BE2C (cell line): ENCODE results near the gene CDC5L.

Experiments used
- DNase-seq: peaks from one replicate; pipeline ENCODE4 v3.0.0-alpha.2; 2020
- H3K27me3 ChIP-seq: fragments of 250-450 bp; sonication (Bioruptor Pico); 2 replicates; pipeline ENCODE4 v1.5.1; 2020; ENCODE audit warnings: mild to moderate bottlenecking
- H3K36me3 ChIP-seq: fragments of 250-450 bp; sonication (Bioruptor Pico); 2 replicates; pipeline ENCODE4 v1.5.1; 2020; ENCODE audit warnings: mild to moderate bottlenecking
- H3K4me1 ChIP-seq: fragments of 250-450 bp; sonication (Bioruptor Pico); 2 replicates; pipeline ENCODE4 v1.5.1; 2020
- H3K4me3 ChIP-seq: 2 replicates; pipeline ENCODE4 v1.5.1; 2011; ENCODE audit warnings: low read depth, low read length
- H3K9me3 ChIP-seq: fragments of 250-450 bp; sonication (Bioruptor Pico); 2 replicates; pipeline ENCODE4 v1.5.1; 2020
- TF ChIP-seq, protein P1 (sequence below): IDR thresholded peaks from 2 replicates; pipeline ENCODE4 v1.5.1; 2012; ENCODE audit warnings: mild to moderate bottlenecking, low read depth, low read length

The CDC5L gene

GRCh38 chr6:44367681-44368080 is 19.8 kb upstream of the CDC5L start:
- Histone ChIP-seq H3K9me3 (no peaks in the 10 kb centered on the region), H3K4me3 (no peak overlapping the region), H3K36me3 (no peaks in the 10 kb centered on the region), H3K27me3 (no peaks in the 10 kb centered on the region), H3K4me1 (no peaks in the 10 kb centered on the region)
- TF ChIP-seq, protein P1, sequence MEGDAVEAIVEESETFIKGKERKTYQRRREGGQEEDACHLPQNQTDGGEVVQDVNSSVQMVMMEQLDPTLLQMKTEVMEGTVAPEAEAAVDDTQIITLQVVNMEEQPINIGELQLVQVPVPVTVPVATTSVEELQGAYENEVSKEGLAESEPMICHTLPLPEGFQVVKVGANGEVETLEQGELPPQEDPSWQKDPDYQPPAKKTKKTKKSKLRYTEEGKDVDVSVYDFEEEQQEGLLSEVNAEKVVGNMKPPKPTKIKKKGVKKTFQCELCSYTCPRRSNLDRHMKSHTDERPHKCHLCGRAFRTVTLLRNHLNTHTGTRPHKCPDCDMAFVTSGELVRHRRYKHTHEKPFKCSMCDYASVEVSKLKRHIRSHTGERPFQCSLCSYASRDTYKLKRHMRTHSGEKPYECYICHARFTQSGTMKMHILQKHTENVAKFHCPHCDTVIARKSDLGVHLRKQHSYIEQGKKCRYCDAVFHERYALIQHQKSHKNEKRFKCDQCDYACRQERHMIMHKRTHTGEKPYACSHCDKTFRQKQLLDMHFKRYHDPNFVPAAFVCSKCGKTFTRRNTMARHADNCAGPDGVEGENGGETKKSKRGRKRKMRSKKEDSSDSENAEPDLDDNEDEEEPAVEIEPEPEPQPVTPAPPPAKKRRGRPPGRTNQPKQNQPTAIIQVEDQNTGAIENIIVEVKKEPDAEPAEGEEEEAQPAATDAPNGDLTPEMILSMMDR = no peak
- DNase-seq = no peak

DNA sequence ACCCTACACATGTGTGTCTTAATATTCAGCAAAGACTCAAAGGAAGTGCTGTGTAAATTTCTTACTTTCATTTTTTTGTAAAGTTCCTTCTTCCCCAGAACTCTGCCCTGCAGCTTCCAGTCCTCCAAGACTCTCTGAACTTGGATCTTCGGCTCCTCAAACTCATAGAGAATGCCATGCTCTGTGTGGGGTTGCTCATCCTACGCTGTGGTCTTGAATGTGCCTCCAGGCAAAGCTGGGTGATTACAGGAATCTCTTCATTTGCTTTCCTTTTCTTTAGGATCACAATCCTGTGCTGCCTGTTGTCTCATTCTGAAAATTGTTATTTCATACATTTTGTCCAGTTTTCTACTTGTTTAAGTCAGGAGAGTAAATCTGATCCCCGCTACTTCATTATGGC is 14.5 kb upstream of the CDC5L start:
- Histone ChIP-seq H3K4me3 (no peak overlapping the region), H3K9me3 (no peaks in the 10 kb centered on the region), H3K36me3 (no peaks in the 10 kb centered on the region), H3K27me3 (no peaks in the 10 kb centered on the region), H3K4me1 (no peaks in the 10 kb centered on the region)
- TF ChIP-seq, protein P1 = no peak
- DNase-seq = no peak

GRCh38 chr6:44373787-44374186 is 13.7 kb upstream of the CDC5L start:
- Histone ChIP-seq H3K36me3 (no peaks in the 10 kb centered on the region), H3K9me3 (no peaks in the 10 kb centered on the region), H3K27me3 (no peaks in the 10 kb centered on the region), H3K4me1 (no peaks in the 10 kb centered on the region), H3K4me3 (no peak overlapping the region)
- no peak for DNase-seq
- TF ChIP-seq, protein P1 = no peak

DNA sequence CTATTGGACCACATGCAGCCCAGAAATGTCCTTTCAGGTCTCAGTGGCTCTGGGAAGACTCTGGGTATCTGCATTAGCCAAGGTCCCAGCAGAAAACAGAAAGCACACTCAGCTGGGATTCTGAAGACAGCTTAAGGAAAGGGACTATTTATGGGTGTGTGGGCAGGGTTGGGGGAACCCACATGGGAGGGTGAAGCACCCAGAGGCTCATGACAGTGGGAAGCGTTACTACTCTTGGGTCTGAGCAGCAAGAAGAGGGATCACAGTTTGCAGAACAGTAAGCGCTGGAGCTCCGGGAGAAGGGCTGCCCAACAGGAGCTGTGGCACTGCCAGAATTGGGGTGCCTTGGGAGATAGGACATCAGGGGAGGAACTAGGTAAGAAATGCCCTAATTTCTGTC is 12.4 kb upstream of the CDC5L start:
- H3K4me3 ChIP-seq = no peak overlapping the region
- DNase-seq = no peak
- H3K9me3 ChIP-seq = no peaks in the 10 kb centered on the region
- H3K36me3 ChIP-seq = no peaks in the 10 kb centered on the region
- TF ChIP-seq, protein P1 = no peak
- no peaks in the 10 kb centered on the region for H3K27me3 ChIP-seq
- no peaks in the 10 kb centered on the region for H3K4me1 ChIP-seq

DNA sequence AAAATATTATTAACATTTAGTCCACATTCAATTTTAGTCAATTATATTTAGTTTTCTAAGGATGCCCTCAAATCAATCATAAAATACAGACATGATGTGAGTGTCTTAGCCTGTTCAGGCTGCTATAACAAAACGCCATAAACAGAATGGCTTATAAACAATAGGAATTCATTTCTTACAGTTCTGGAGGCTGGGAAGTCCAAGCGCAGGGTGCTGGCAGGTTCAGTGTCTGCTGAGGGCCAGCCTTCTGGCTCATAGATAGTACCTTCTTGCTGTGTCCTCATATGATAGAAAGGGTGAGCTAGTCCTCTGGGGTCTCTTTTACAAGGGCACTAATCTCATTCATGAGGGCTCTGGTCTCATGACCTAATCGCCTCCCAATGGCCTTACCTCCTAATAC is 10.0 kb upstream of the CDC5L start:
- Histone ChIP-seq H3K27me3 (no peaks in the 10 kb centered on the region), H3K4me3 (no peak overlapping the region), H3K9me3 (no peaks in the 10 kb centered on the region), H3K4me1 (no peaks in the 10 kb centered on the region), H3K36me3 (no peaks in the 10 kb centered on the region)
- no peak for DNase-seq
- TF ChIP-seq, protein P1 = no peak

DNA sequence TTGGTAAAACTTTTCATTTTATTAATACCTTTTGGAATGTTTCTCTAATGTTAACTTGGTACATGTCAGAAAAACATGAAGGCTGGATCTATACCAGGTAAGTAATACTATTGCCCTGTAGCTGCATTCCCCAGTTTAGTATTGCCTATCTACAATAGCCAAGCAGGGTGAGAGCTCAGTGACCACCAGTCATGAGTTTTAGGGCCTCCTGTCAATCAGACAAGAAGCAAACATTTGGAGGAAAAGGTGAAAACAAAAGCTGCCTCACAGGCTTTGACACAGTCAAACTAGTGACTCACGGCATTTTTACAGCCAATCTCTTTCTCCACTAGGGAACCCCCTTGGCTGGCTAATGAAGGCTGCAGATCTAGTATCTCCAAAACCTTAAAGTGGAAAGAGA is 9.5 kb upstream of the CDC5L start:
- DNase-seq = no peak
- H3K4me3 ChIP-seq = no peak overlapping the region
- TF ChIP-seq, protein P1 = no peak
- no peaks in the 10 kb centered on the region for H3K4me1 ChIP-seq
- H3K9me3 ChIP-seq = no peaks in the 10 kb centered on the region
- no peaks in the 10 kb centered on the region for H3K27me3 ChIP-seq
- H3K36me3 ChIP-seq = no peaks in the 10 kb centered on the region
